OCI-LY3 (cell line): ENCODE results near the gene RFX6.

Experiments
- H2AFZ ChIP-seq: fragments of 200-600, 300-600 bp; shearing (Covaris generic); 2 replicates; pipeline ENCODE4 v1.6.0; 2014; ENCODE audit warnings: antibody characterized with exemption, low read depth, low read length
- H3K27ac ChIP-seq: fragments of 200-600, 300-600 bp; sonication (generic); 2 replicates; pipeline ENCODE4 v1.5.1; 2014; ENCODE audit warnings: mild to moderate bottlenecking, low read length, moderate library complexity, mixed read lengths
- H3K27me3 ChIP-seq: fragments of 200-600, 300-600 bp; sonication (generic); 2 replicates; pipeline ENCODE4 v1.6.1; 2014; ENCODE audit warnings: low read depth, low read length, mixed read lengths
- H3K36me3 ChIP-seq: fragments of 200-600, 300-600 bp; sonication (generic); replicated peaks from 2 replicates; pipeline ENCODE3; 2014; ENCODE audit warnings: low read depth, low read length, mixed read lengths
- H3K4me1 ChIP-seq: fragments of 300-600, 200-600 bp; sonication (generic); 2 replicates; pipeline ENCODE4 v1.6.1; 2014; ENCODE audit warnings: low read length, mixed read lengths
- H3K4me2 ChIP-seq: fragments of 200-600, 300-600 bp; sonication (generic); 2 replicates; pipeline ENCODE4 v1.6.1; 2014; ENCODE audit warnings: low read length, mixed read lengths
- H3K4me3 ChIP-seq: fragments of 300-600, 200-600 bp; sonication (generic); 2 replicates; pipeline ENCODE4 v1.5.1; 2014; ENCODE audit warnings: antibody characterized with exemption, mild to moderate bottlenecking, low read length, moderate library complexity
- H3K79me2 ChIP-seq: fragments of 300-600, 200-600 bp; shearing (Covaris generic); 2 replicates; pipeline ENCODE4 v1.6.1; 2014; ENCODE audit warnings: mild to moderate bottlenecking, low read length, mixed read lengths
- H3K9ac ChIP-seq: fragments of 300-600, 200-600 bp; shearing (Covaris generic); 2 replicates; pipeline ENCODE4 v1.6.0; 2014; ENCODE audit warnings: mild to moderate bottlenecking, low read length, moderate library complexity
- H3K9me3 ChIP-seq: fragments of 200-600, 300-600 bp; shearing (Covaris generic); 2 replicates; pipeline ENCODE4 v1.6.1; 2014; ENCODE audit warnings: low read length, mixed read lengths; ENCODE audit not compliant: insufficient read depth
- H4K20me1 ChIP-seq: fragments of 200-600, 300-600 bp; sonication (generic); 2 replicates; pipeline ENCODE4 v1.6.1; 2016; ENCODE audit warnings: low read length, mixed read lengths; ENCODE audit not compliant: insufficient read depth
- CTCF ChIP-seq: fragments of 200-600, 300-600 bp; sonication (generic); IDR thresholded peaks from 2 replicates; pipeline ENCODE4 v1.5.1; 2014; ENCODE audit warnings: antibody characterized with exemption, low read length, low read depth
- EZH2phosphoT487 ChIP-seq: fragments of 200-600 bp; shearing (Covaris generic); IDR thresholded peaks from 2 replicates; pipeline ENCODE4 v1.6.1; 2018; ENCODE audit warnings: antibody characterized with exemption, mixed run types, low read depth

RFX6 gene

DNA sequence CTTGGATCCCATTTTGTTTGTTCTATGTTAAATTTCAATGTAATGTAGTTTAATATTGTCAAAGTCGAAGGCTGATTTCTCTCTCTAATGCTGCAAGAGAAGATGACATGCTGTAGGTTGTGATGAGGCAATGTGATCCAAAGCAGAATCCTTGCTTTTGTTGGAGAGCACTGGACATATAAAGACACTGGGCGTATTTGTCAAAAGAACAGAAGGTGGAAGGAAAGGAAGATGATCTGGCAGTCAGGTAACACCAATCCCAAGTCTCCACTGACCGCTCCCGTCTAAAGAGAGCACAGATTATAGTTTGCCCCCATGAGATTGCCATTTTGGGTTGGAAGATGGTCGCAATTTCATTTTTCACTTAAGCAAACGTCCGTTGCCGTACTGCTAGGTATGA, 935 bp upstream of the RFX6 start:
- H3K9ac ChIP-seq, result no peak overlapping the region
- no peak overlapping the region for H2AFZ ChIP-seq
- no peaks in the 10 kb centered on the region for H3K9me3 ChIP-seq
- H3K27me3 ChIP-seq, result no peaks in the 10 kb centered on the region
- H3K4me3 ChIP-seq, result no peak overlapping the region
- no peaks in the 10 kb centered on the region for H4K20me1 ChIP-seq
- TF ChIP-seq CTCF (no peak), EZH2phosphoT487 (no peak)
- H3K27ac ChIP-seq, result no peak overlapping the region
- no peak overlapping the region for H3K4me2 ChIP-seq
- H3K79me2 ChIP-seq, result no peaks in the 10 kb centered on the region
- no peaks in the 10 kb centered on the region for H3K36me3 ChIP-seq
- no peaks in the 10 kb centered on the region for H3K4me1 ChIP-seq

DNA sequence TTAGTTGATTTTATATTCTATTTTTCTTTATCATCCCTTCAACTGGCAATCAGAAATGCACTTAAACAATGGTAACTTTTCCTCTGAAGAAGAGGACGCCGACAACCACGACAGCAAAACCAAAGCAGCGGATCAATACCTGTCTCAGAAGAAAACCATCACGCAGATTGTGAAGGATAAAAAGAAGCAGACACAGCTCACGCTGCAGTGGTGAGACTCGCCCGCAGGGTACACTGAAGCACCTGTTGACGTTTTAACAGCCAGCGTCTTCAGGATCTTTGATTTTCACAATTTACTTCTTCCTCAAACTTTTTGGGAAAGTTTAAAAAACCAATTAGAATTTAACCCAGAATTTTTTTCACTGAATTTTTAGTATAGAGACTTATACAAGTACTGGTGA, 701 bp downstream of the RFX6 start:
- Histone ChIP-seq H3K9me3 (no peaks in the 10 kb centered on the region), H3K4me1 (no peaks in the 10 kb centered on the region), H3K36me3 (no peaks in the 10 kb centered on the region), H3K9ac (no peak overlapping the region), H4K20me1 (no peaks in the 10 kb centered on the region), H2AFZ (no peak overlapping the region), H3K27me3 (no peaks in the 10 kb centered on the region), H3K4me3 (no peak overlapping the region), H3K4me2 (no peak overlapping the region), H3K79me2 (no peaks in the 10 kb centered on the region), H3K27ac (no peak overlapping the region)
- TF ChIP-seq EZH2phosphoT487, result no peak
- TF ChIP-seq CTCF, result no peak

GRCh38 chr6:116881236-116881635, 4.2 kb downstream of the RFX6 start:
- H3K4me2 ChIP-seq, result no peak overlapping the region
- H3K27me3 ChIP-seq, result no peaks in the 10 kb centered on the region
- H3K4me1 ChIP-seq, result no peaks in the 10 kb centered on the region
- H3K27ac ChIP-seq, result no peak overlapping the region
- no peaks in the 10 kb centered on the region for H3K79me2 ChIP-seq
- no peak overlapping the region for H2AFZ ChIP-seq
- no peaks in the 10 kb centered on the region for H3K36me3 ChIP-seq
- H4K20me1 ChIP-seq, result no peaks in the 10 kb centered on the region
- H3K9me3 ChIP-seq, result no peaks in the 10 kb centered on the region
- no peak overlapping the region for H3K4me3 ChIP-seq
- peak; percentile 38 for TF ChIP-seq CTCF
- no peak for TF ChIP-seq EZH2phosphoT487
- H3K9ac ChIP-seq, result no peak overlapping the region

- no peaks in the 10 kb centered on the region for H3K9me3 ChIP-seq
- no peaks in the 10 kb centered on the region for H3K4me1 ChIP-seq
Measured at GRCh38 chr6:116883005-116883404, 6.0 kb downstream of the RFX6 start.

More at GRCh38 chr6:116883005-116883404, 6.0 kb downstream of the RFX6 start:
- H2AFZ ChIP-seq, result no peak overlapping the region
- no peaks in the 10 kb centered on the region for H4K20me1 ChIP-seq
- H3K79me2 ChIP-seq, result no peaks in the 10 kb centered on the region
- no peaks in the 10 kb centered on the region for H3K27me3 ChIP-seq
- H3K27ac ChIP-seq, result no peak overlapping the region
- H3K36me3 ChIP-seq, result no peaks in the 10 kb centered on the region
- H3K9ac ChIP-seq, result no peak overlapping the region
- no peak overlapping the region for H3K4me2 ChIP-seq
- H3K4me3 ChIP-seq, result no peak overlapping the region
- TF ChIP-seq EZH2phosphoT487 (no peak), CTCF (no peak)
